Inflammatory macrophage (primary cell): Measurements from ENCODE around the gene EIF5A.
A peak's percentile ranks its signal among the peaks of the same experiment; 100 is the strongest.

Source experiments
- DNase-seq, 2 donors: peaks; one replicate each; pipeline ENCODE4 v3.0.0-alpha.2; 2020 to 2022

EIF5A gene

DNA sequence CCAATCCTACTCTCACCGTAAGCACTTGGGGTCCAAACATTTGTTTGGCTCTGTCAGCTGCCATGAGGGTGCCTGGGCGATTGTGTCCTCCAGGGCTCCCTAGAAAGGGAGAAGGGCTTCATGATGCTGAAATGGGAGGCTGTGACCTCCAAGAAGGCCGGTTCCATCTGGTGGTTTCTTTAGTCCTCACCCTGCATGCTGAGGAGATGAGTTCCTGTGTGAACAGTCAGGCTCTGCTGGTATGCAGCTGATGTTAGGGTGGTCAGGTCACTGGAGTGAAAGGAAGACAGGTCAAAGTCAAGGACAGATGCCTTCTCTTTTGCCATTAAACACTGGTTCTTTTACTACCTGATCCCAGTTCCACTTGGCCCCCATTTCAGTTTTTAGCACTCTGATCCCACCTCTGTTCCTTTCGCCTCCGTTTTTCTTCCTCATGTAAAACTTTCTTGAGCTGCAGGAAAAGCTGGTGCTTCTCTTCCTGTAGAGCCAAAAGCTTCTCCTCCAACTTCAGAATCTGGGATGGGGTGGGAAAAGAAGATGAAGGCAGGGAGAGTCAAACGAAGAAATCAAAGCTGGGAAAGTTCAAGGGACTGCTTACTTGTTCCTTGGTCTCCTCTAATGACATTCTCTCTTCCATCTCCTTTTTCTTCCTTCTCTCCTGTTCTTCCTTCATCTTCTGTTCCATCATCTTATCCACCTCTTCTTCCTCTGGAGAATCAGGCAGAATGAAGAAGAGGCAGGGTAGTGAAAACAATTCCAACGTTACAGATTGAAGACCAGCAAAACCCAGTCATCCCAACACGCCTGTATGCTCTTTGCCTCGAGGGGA lies 6.7 kb downstream of the EIF5A start:
- DNase-seq: no peak

DNA sequence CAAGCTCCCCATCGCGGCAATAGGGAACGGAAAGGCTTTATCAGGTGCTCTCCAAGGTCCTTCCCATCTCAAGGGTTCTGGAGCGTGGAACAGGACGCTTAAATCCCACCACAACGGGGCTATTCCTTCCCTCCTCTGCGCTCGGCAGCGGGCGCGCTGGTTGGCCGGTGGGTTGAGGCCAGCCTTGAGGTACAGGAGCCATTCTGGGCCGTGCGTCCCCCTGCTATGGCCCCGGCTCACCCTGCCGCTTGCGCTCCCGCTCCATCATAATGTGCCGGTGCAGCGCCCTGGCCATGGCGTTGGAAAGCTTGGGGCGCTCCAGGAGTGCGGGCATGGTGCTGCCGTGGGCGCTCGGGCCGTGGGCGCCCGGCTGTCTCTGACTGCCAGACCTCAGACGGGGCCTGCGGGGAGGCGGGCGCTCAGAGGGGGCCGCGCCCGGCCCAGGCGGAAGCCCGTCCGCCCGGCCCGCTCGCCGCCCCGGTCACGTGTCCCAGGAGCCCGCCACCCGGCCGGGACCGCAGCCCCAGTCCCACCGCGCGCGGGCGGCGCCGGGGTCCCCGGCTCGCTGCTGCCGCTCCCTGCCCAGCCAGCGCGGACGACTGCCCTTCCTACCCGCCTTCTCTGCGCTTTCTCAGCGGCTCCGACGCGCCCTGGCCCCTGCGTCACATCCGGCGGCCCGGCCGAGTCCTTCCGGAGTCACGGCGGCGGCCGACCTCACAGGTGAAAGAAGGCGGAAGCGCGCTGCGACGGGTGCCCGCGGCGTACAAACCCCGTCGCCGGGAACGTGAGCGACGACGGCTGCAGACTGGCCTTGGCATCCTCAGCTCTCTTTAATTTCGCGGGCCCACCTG lies 7.5 kb downstream of the EIF5A start, which contains the start of gene GPS2:
TSS of gene GPS2 (minus strand) at position 642 of the 851 bp plus-strand sequence. CDS start at position 334, 308 bp downstream.
- DNase-seq: peak; percentile 80 to 90

DNA sequence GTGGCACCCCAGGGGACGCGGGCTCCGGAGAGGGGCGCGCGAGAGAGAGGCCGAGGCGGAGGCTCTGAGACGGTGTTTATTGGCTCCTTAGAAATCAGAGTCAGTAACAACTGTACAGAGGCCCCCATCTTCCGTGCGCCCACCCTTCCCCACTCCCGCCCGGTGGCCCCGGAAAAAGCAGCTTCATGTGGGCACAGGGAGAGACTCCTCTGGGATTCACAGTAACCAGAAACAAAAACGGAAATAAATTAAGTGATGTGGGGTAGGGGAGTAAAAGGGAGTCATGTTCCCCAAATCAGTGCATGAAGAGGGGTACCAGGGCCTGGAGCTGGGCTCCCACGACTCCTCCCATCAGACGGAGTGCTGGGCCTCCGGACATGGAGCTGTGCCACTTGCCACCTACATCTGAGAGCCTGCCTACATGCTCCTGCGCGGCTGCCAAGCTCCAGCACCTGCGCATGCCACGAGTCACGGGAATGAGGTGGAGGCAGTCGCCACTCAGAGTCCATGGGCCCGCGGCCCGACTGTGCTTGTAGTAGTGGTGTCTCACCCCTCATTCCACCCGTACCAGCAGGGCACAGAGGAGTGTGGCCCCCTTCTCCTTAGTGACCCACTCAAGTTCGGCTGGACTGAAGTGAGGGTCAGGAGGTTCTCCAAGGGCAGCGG lies 8.3 kb downstream of the EIF5A start:
- no peak for DNase-seq

DNA sequence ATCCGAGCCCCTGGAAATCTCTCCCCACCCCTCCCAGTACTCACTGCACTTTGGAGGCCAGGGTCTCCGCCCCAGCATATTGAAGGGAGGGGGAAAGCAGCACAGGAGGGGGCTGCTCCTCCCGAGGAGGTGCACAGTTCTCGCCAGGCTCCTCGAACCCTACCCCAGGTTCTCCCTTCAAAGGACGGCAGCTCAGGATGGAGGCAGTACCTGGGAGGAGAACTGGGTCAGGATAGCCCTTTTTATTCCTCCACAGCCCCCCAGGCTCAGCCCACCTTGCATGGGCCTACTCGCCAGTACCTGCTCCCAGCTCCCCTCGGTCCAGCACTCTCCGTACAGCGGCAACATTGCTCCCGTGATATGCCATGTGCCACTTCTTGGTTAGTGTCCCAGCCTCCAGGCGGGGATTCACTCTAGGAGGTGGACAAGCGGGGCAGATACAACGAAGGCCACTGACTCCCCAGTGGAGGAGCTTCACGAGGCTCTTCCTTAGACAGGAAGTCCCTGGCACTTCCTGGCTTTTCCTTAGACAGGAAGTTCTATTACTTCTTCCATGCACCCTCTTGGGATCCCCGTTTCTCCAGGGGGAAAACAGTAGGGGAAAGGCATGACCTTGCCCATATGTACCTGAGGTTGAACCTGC lies 9.9 kb downstream of the EIF5A start:
- DNase-seq: no peak

DNA sequence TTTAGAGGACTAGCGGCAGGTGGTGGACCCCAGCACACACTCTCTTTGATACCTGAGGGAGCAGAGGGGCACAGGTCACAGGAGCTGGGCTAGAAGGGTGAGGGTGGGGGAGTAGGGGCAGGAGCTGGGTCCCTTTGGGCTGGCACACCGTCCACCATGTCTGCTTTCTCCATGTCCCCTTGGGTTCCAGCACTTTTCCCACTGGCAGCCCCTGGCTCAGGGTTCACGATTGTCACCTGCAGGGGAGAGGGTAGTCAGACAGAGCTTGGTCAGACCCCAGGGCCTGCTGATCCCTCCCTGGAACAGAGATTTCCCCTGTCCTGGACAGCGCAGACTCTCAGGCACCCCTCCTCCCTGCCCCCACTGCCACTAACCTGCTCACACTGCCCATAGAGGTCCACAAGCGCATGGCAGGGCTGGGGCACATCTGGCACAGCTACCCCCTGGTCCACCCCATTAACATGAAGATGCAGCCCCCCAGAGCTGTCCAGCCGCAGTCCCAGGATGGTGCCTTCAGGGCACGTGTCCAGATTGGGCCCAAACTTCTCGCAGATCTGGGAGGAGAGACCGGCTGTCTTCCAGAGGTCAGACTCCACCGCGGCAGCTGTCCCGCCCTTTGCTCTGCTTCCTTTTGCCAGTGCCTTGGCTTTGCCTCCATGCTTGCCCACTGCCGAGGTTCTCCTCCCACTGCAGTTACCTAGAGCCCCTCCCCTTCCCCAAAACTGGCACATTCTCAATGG lies 10.9 kb downstream of the EIF5A start:
- no peak for DNase-seq

DNA sequence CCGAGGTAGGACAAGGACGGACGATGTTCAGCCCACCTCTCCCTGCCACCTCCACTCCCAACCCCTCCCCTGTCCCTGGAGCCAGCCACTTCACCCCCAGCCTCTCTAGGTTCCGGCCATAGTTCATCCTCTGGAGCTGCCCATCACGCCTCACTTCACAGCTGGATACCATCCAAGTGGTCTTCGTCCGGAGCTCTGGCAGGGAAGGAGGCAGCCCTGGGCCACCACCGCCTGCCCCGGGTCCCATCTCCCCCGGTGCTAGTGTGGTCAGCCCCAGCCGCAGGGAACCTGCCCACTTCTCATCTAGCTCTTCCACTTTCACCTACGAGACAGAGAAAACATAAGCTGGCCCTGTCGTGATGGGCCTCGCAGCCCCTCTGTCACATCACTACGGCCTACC lies 14.0 kb downstream of the EIF5A start:
- DNase-seq: no peak

DNA sequence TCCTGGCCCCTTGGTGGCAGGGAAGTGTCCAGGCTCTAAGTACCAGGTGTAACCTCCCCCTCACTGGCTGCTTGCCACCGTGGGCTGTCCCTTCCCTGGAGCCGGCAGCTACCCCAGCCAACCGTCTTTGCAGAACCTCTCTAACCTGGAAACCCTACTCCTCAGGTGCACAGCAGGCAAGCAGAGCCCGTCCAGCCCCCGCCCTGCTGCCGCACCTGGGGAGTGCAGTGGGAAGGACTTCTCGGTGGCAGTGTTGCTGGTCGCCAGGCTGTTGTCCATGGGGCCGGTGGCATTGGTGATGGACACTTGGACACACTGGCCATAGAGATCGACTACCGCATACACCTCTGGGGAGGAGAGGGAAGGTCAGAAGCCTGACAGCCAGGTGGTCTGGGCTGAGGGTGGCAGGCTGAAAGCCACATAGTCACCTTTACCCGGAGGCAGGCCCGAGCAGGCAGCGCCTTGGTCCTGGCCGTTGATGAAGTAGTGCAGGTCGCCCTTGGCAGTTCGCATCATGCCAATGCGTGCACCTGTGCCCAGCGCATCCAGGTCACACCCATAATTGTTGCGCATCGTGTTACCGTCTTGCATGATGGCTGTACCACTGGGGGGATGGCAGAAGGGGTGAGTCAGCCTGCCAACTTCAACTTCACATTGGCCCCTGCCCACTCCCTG lies 15.2 kb downstream of the EIF5A start:
- no peak for DNase-seq

DNA sequence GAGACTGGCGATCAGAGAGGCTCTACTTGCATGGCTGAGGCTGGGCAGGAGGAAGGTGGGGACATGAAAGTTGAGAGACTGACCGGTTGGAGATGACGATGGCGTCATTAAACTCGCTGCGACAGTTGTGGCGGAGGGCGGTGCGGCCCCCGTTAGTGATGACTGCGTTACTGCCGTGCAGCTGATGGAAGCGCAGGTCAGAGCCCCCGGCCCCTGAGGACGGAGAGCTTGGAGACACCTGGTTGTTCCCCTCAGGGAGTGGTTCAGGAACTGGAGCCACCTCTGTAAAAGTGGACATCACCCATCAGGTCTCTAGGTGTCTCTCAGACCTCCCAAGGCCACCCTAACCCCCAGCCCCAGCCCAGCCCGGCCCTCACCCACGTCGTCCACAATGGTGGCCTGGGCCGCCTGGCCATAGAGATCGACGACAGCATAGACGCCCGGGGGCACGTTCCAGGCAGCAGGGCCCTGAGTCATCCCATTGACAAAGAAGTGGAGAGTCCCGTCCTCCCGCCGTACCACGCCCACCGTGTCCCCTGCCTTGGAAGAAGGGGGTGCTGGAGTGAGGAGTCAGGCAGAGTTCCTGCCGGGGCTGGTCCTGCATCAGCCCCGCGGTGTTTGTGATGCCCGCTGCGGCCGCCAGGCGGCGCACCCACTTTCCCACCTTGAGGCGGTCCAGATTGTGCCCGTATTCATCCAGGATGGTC lies 16.5 kb downstream of the EIF5A start:
- peak; percentile 35 to 54 for DNase-seq

DNA sequence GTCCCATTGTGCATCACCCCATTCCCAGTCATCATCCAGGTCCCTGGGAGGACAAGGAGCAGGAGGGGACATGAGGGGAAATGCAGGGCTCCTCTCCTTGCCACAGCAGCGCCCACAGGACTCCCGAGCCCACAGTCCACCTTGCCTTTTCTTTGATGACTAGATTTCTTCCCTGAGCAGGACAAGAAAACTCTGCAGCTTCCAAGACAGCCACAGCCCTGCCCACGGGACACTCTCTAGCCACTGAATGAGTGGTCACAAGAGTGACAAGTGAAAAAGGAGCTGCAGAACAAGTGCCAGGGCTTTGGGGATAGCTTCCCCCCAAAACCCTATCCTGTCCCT lies 17.0 kb downstream of the EIF5A start:
- no peak for DNase-seq

DNA sequence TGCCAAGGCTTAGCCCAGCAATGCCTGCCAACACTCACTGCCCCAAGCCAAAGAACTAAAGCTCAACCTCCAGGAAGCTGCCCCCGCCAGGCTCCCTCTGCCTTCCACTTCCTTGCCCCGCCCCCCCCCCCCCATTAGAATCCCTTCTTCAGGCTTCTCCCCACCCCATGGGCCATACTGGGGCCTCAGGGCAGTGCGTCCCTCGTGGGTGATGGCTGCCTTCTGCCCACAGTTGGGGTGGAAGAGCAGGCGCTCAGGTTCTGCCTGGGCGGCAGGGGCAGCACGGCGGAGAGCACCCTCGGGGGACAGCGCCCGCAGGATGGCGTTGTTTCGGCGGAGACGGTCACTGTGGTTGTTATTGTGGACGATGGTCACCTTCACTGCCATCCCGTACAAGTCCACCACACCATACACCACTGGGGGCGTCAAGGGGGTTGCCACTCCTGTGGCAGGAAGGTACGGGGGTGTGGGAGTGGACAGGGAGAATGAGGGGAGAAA lies 17.7 kb downstream of the EIF5A start:
- DNase-seq: no peak

DNA sequence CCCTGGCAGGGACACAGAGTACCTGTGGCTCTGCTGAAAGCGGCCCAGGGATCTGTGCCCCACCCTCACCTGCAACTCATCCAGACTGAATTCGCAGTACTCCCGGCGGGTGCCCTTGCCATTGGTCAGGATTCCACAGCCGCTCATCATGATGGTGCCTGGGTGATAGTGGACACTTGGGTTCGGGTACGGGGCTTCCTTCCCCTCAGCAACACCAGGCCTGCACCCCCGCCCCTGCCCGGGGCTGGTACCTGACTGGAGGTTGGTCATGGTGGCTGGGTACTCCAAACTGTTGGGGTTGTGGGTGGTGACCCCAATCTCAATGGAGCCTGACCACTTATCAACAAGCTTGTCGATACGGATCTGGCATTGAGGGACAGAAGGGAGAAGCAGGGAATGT lies 18.8 kb downstream of the EIF5A start:
- DNase-seq: no peak

DNA sequence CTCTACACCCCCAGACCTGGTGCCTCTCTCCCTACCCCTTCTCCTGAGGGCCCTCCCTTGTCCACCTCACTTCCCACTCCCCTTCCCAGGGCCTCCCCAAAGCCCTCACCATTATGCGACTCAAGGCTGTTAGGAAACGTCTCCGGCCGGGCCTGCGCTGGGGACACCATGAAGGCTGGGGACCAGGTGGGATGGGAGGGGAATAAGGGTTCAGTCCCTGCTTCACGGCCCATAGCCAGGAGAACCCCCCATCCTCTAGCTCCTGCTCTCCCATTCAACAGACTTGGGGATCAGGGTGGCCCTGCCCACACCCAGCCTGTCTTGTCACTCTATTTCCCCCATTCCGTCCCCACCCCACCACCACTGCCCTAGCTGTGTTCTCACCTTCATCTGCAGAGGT lies 19.6 kb downstream of the EIF5A start:
- DNase-seq: no peak

DNA sequence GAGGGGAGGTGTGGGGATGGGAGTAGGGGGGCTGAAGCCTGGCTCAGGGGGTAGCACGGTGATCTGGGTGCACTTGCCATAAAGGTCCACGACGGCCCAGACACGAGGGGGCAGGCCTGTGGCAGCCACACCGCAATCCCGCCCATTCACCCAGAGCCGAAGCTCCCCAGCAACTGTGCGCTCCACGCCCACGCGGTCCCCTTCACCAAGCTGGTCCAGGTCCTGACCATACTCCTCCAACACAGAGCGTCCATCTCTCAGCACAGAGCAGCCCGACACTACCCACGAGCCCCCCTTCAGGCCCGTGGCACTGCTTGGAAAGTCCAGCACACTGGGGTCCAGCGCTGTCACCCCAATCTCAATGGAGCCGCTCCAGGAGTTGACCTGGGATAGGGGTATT lies 20.1 kb downstream of the EIF5A start:
- DNase-seq: no peak

DNA sequence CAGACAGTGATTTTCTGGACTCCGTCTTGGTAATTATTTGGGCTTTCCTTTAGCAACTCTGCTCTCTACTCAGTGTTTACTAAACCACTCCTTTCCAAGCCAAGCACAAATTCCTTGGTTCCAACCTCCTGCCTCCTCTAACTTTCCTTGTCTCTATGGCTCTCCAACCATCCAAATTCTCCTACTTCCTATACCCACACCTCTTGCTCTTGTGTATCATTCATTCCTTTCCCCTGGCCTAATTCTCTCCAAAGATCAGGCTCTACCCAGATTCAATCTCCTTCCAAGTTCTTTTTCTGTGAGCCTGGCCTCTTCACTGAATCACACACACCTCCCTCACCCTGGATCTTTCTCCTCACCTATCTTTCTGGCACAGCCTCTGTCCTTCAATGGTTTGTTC lies 20.6 kb downstream of the EIF5A start:
- no peak for DNase-seq

DNA sequence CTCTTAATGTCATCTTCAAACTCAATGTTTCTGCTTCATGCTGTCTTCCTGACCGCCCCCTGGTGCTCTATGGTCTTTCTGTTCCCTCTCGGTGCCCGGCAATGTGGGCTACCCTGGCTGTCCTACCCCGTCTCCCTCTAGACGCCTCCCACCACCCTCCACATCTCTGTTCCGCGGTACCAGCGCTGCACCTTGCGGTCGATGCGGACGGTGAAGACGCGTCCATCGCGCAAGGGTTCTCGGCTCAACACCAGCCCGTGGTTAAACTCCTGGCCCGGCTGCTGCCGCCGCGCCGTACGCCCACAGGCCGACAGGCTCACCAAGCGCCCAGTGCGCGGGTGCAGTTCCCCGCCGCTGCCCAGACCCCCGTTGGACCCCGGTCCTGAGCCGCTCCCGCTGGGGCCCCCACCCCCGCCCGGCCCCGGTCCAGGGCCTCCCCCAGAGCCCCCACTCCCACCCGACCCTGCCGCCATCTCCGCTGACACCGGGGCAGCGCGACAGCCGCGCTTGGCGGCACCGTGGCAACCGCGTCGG lies 21.5 kb downstream of the EIF5A start, which contains the start of gene NEURL4:
TSS of gene NEURL4 (minus strand) at position 496 of the 534 bp plus-strand sequence. CDS start at position 473, 23 bp downstream.
- peak in 1 of 2 donors; percentile 7 for DNase-seq

DNA sequence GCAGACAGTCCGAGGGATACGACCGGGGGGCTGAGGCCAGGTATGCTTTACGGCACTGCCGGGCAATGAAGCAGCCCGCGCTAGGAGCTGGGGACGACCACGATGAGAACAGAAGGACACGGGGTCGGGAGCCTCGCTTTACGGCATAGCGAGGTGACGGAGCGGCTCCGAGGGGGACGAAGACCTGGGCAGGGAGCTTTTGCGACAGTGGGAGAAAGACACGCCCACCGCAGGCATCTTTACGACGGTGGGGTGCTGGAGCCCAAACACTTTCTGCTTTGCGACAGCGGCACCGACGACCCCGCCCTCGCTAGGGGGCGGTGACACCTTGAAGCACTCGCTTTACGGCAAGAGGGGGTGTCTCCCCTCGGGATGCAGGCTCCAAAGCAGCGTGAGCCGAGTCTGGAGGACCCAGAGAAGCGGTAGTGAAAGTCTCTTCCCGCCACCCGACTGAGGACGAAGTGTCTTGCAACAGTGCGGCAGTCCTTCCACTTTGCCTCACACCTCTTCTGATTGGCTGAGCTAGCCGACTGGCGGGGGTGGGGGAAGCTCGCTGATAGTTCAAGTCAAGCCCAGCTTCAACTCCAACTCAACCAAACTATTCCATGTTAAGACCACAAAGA lies 22.1 kb downstream of the EIF5A start:
- DNase-seq: peak; percentile 98 to 100

DNA sequence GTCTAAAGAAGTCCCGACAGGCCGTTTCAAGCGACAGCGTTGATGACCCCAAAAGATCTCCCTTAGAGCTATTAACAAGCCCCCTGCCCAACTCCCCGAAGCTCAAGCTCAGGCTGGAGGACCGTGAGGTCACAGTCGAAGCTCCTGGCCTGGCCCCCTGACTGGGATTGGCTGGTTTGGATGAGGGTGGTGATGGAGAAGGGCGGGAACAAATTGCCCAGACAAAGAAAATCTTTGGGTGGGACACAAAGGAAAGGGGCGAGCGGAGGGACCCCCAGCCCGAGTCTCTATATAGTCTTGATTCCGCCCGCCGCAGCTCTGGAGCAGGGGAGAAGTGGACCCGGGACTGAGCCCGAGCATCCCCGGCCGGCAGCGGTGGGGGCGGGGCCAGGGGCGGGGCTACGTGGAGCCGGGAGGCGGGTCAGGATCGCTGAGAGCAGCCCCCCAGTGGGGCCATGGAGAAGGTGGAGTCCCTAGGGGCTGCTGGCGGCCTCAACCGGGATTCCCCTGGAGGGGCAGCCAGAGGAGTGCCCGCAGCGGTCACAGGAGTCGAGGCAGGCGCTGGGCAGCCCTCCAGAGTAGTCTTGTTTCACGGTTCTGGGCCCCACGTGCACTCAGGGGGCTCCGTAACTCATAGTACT lies 22.7 kb downstream of the EIF5A start:
- DNase-seq: peak; percentile 26 to 71

DNA sequence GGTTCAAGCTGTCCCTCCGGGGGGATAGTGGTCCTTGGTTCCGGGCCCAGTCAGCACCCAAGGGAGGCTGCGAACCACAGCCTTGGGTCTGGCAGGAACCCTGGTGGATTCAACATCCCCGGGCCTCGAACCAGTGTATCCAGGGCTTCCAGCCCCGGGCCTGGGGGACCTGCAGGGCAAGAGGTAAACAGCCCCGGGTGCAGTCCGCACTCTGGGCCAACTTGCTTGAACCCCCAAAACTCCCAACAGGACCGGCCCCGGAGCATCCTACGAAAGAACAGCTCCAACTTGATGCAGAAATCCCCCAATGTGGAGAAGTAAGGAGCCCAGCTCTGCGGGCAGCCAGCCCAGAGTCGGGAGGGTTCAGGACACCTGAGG lies 23.2 kb downstream of the EIF5A start:
- no peak for DNase-seq

DNA sequence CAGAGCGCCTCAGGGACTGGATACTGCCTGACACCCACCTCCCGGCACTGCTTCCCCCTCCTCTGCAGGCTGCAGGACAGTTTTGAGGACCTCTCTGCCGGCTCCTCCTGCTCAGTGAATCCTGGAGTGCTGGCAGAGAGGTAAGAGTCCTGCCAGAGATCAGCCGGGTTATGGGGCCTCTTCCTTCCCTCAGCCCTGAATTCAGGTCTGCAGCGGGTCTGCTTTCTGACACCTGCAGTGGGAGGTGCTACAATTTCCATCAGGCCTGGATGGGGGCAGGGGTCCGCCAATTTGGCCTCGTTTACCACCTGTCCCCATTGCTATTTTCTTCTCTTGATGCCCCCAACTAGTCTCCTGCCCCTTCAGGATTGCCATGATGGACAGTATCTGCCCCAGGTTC lies 24.7 kb downstream of the EIF5A start:
- DNase-seq: no peak
